Endometrium (tissue), 2 donors: ENCODE measurements around the gene ANKRD6.
"Not testable (repeated sequence)": the region's sequence is repeated elsewhere in the genome, so short reads cannot be mapped to it uniquely, and the experiment has no call there.

Experiments used
- FAIRE-seq: peaks from 2 replicates; lab custom pipeline; 2012; peaks lifted over from hg19 to GRCh38; lab: Jason Lieb, UNC
- donor health status: control.
- donor health status: control.

The ANKRD6 gene

DNA sequence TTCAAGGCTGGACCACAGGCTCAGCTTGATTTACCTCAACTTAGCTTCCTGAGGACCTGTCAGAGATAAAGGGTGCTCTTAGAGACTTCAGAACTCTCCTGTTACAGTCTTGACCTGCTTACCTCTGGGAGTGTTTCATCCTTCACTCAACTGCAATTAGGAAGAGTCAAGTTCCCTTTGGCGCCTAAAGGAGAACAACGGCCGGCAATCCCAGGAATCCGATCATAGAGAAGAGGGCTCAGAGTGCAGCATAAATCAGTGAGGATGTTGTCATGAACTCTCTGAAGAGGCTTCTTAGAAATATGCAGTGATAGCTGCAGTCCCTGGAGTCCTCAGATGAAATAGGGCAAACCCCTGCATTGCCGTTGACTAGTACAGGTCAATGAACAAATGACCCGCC is 169.2 kb downstream of the ANKRD6 start:
- FAIRE-seq: no peak

DNA sequence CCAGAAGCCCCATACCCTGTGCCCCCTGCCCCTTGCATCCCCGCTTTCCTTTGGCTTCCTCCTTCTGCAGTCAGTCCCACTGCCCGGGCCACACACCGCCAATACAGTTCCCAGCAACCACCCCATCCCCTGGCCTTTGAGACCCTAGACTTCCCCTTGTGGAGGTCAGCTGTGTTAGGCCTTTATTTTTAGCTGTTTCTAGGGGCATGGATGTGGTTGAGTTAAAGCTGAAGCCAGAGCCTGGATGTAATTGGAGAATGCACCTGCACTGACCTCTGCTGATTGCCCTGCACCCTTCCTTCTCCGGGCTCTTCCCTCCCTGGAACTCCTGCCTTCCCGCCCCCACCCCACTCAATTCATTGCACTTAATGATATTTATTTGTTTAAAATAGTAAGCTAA is 171.7 kb downstream of the ANKRD6 start:
- no peak for FAIRE-seq

GRCh38 chr6:89605861-89606260 is 172.9 kb downstream of the ANKRD6 start:
- FAIRE-seq: no peak

- no peak for FAIRE-seq
These were observed 177.2 kb downstream of the ANKRD6 start for GRCh38 chr6:89610149-89610642.

GRCh38 chr6:89611666-89612065 is 178.7 kb downstream of the ANKRD6 start:
- FAIRE-seq: no peak

DNA sequence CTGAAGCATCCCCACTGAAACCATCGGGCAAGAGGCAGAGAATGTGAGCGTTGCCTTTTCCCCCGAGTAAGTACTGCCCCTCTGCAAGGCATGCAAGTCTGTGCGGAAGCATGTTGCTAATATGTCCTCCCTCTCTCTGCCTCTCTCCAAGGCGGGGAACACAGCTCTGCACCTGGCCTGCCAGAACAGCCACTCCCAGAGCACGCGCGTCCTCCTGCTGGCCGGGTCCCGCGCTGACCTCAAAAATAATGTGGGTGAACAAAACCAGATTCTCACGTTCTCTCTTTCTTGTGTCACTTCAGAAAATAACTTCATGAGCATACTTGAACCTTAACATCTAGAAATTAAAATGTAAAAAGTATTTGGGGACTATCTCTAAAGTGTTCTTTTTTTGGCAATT is 179.2 kb downstream of the ANKRD6 start:
- FAIRE-seq: no peak

- FAIRE-seq: no peak
These were observed 180.8 kb downstream of the ANKRD6 start for GRCh38 chr6:89613790-89614189.

DNA sequence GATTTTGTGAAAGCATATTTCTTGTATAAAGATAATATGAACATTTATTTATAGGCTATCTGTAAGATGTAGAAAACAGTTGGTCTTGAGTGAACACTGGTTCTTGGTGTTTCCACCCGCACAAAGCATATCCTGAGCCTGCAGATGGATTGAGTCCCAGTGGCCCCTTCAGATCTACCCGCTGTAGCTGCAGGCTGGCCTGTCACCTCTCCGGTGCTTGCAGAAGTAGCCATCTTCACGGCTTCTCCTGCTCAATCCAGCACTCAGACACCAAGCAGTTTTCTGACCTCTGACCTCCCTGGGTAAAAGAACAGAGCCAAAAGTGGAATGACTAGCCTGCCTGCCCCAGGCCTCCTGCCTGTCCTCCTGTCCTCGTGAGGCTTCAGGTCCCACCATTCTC is 182.9 kb downstream of the ANKRD6 start:
- FAIRE-seq: no peak

GRCh38 chr6:89616531-89616930 is 183.6 kb downstream of the ANKRD6 start:
- no peak for FAIRE-seq

- FAIRE-seq: no peak
These were observed 185.1 kb downstream of the ANKRD6 start for GRCh38 chr6:89618026-89618425.

DNA sequence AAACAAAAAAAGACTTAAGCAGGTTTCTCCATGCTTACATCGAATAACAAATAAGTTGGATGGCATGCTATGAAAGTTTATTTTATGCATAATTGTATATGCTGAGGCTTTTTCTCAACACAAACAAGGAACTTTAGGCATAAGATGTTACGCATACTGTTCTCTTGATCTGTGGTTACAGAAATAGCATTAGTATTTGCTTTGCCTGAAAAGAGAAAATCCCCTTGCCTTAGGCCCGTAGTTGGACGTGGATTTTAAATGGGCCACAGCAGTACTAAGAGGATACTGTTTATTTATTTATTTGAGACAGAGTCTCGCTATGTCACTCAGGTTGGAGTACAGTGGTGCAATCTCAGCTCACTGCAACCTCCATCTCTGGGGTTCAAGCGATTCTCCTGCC is 186.6 kb downstream of the ANKRD6 start:
- no peak for FAIRE-seq

DNA sequence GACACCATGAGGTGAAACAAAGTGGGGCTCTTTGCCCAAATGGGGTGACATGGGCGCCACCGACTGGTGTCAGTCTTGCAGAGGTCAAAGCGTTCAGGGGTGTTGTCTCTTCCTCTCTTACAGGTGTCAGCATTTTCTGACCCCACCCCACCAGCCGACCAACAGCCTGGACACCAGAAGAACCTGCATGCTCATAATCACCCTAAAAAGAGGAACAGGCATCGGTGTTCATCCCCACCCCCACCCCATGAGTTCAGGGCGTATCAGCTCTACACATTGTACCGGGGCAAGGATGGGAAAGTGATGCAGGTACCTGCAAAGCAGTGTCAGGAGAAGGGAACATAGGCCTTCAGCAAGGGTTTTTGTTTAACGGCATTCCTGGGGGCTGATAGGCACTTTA is 190.8 kb downstream of the ANKRD6 start:
- no peak for FAIRE-seq

- no peak for FAIRE-seq
These were observed 197.5 kb downstream of the ANKRD6 start for GRCh38 chr6:89630488-89630887.

DNA sequence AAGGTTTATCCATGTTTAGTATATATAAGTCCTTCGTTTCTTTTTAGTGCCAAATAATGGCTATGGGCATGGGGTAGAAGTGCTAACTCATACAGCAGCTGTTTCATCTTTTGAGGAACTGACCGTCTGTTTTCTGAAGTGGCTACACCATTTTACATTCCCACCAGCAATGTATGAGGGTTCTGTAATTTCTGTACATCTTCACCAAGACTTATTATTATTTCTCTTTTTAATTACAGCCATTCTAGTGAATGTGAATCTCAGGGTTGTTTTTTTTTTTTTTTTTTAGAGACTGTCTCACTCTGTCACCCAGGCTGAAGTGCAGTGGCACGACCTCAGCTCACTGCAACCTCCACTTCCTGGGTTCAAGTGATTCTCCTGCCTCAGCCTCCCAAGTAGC is 203.5 kb downstream of the ANKRD6 start:
- FAIRE-seq: not testable (repeated sequence)

GRCh38 chr6:89637960-89638319 is 205.0 kb downstream of the ANKRD6 start:
- FAIRE-seq: no peak

GRCh38 chr6:89638320-89639195 is 205.6 kb downstream of the ANKRD6 start, which contains the start of gene LYRM2:
LYRM2 (minus strand) TSS chr6:89638747; CDS start chr6:89638716, 31 bp downstream.
- FAIRE-seq: no peak

DNA sequence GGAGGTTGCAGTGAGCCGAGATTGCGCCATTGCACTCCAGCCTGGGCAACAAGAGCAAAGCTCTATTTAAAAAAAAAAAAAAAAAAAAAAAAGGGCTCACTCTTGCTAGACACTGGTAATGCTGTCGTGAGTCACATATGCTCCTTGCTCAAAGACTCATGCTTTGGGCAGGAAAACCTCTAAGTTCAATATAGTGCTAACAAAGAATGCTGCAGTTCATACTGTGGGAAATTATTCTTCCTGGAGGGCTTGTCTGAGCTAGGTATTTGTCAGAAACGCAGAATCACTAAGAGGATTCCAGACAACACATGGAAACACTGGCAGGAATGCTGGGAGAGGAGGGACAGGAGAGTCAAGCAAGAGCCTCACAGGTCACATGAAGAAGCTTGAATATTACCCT is 207.9 kb downstream of the ANKRD6 start:
- FAIRE-seq: no peak

DNA sequence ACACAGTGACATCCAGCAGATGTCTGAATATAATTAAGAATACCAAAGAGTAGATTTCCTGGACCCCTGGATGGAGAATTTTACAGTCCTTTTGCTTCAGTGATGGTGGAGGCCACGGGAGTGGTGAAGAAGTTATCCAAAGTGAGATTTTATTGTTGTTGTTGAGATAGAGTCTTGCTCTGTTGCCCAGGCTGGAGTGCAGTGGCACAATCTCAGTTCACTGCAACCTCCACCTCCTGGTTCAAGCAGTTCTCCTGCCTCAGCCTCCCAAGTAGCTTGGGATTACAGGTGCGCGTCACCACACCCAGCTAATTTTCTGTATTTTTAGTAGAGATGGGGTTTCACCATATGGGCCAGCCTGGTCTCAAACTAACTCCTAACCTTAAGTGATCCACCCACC is 208.6 kb downstream of the ANKRD6 start:
- not testable (repeated sequence) for FAIRE-seq

DNA sequence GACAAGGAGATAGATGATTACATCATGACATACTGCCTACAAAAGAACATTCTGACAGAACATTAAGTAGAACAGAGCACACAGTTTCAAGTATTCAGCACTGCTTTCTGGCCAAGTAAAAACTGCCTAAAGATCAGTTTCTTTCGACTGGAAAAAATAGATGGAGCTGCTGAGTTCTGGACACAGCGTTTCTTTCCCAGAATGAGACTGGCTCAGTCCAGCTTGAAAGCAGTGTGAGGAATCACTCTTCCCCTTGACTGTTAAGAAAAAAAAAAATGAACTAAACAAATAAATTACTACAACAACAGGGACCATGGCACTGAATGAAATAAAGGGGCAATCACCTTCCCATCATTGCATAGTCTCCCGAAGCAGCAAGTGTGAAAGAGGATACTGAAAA is 210.0 kb downstream of the ANKRD6 start:
- FAIRE-seq: no peak

DNA sequence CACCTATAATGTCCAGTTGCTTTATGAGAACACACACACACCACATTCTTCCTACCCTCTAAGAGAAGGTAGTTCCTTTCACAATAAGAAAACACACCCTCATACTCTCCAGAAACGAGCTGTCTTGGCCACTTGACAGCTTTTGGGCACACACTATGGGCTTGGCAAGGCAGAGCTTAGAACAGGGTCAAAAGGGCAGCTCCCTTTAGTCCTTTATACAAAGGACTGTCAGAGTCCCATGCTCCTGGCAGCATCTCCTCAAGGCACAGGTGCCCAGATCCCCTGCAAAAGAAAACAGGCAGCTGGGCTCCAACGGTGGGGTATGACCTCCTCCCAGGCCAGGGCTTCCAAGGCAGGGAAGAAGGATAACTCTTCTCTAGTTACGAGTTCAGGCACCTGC is 210.5 kb downstream of the ANKRD6 start:
- FAIRE-seq: no peak

DNA sequence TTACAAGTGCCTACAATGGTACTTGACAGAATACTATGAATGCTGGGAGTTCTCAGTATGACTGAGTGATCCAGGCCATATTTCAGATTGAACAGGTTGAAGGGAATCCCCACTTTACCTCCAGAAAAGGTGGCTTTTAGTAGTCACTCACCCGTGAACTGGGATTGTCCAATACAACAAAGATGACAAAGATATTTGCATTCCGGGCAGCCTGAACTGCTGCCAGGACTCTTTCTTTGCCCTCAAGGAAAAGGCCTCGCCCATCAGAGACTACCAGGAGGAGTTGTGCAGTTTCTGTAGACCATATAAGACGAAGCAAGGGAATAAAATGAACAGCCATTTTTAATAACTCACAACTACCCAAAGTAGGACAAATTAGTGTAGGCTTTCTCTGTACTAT is 211.9 kb downstream of the ANKRD6 start:
- no peak for FAIRE-seq

DNA sequence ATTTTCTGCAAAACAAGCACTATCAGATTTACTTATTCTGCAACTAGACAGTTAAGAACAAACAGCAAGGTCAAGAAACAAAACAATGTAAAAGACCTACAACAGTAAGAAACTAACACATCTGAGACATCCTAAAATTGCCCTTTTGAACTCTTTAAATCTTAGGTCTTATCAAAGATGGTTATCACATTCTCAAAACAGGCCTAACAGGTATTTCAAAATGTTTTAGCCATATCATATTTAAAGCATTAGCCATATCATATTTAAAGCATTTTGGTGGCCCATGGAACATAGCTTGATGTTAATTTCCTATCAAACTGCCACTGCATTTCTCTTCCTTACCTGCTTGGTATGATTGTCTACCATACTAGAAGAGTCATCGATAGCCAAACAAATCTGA is 216.7 kb downstream of the ANKRD6 start:
- FAIRE-seq: no peak

DNA sequence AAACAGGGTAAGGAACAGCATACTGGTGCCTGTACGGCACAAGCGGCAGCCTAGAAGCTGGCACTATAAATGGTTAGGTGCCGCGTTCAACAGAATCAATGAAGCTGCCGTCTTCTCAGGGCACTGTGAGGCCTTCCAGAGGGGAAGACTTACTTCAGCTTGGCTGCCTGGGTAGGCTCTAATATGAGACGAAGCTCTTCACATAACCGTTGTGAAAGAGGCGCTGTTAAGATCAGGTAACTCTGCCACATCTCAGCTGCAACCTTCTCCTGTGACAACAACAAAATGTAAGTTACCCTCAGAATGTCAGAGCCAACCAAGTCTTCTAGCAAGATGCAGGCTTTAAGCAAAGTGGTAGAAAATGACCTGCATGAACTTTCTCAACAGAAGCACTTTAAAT is 217.6 kb downstream of the ANKRD6 start:
- FAIRE-seq: no peak

DNA sequence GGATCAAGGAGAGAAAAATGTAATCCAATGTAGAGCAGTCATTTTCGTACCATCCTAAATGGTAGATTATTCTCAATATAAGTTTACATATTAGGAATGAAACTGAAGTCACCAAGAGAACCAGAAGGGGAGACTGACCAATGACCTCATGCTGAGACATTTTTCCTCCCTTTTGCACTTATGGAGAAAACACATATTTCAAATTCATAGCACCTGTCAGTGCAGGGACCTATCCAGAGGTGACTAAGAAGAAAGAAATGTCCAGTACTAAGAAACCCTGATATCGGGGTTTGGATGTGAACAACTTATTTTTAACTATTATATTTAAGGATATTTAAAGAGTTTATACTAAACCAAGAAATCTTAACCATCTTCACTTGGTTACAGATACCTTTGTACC is 222.2 kb downstream of the ANKRD6 start:
- FAIRE-seq: no peak
